Spleen (tissue), 11 donors: ENCODE results near the gene NRG3. TPM values are rescaled to one million over a fixed set of nuclear protein-coding genes. Genes with fewer than 3 reads are reported as not detected.

ENCODE experiments used
- DNase-seq: peaks from one replicate; pipeline ENCODE4 v3.0.0-alpha.2; 2020
- H3K27ac ChIP-seq, 8 donors: fragments of 200-600 bp; sonication (generic) in 7 of 8; 1 replicate in 4 of 8; 2 replicates in 4 of 8; pipeline versions ENCODE4 v1.5.0 to v1.8.0; 2016 to 2021; ENCODE audit warnings: inconsistent platforms in 4 of 8, mild to moderate bottlenecking in 4 of 8, moderate library complexity in 1 of 8
- H3K27me3 ChIP-seq, 7 donors: fragments of 200-600 bp; sonication (generic) in 6 of 7; replicated peaks in 1 of 7; 1 replicate in 4 of 7; 2 replicates in 3 of 7; pipeline versions ENCODE4 v1.5.0 to v1.8.0; 2016 to 2021; ENCODE audit warnings: inconsistent platforms in 3 of 7, mild to moderate bottlenecking in 1 of 7
- H3K36me3 ChIP-seq, 6 donors: fragments of 200-600 bp; sonication (generic) in 5 of 6; 1 replicate in 4 of 6; 2 replicates in 2 of 6; pipeline versions ENCODE4 v1.5.0 to v1.8.0; 2016 to 2021; ENCODE audit warnings: inconsistent platforms in 2 of 6
- H3K4me1 ChIP-seq, 6 donors: fragments of 200-600 bp; sonication (generic) in 5 of 6; 1 replicate in 3 of 6; 2 replicates in 3 of 6; pipeline versions ENCODE4 v1.5.0 to v1.8.0; 2016 to 2021; ENCODE audit warnings: inconsistent platforms in 3 of 6
- H3K4me3 ChIP-seq, 8 donors: fragments of 200-600 bp; sonication (generic) in 7 of 8; 1 replicate in 4 of 8; 2 replicates in 4 of 8; pipeline versions ENCODE4 v1.5.0 to v1.8.0; 2016 to 2021; ENCODE audit warnings: inconsistent platforms in 4 of 8, mild to moderate bottlenecking in 4 of 8, moderate library complexity in 2 of 8
- H3K9me3 ChIP-seq, 8 donors: fragments of 200-600 bp; sonication (generic) in 7 of 8; 1 replicate in 4 of 8; 2 replicates in 4 of 8; pipeline versions ENCODE4 v1.5.0 to v1.8.0; 2016 to 2021; ENCODE audit warnings: inconsistent platforms in 4 of 8
- POLR2A ChIP-seq, 3 donors: fragments of 450-650 bp; IDR thresholded peaks; one replicate each; pipeline ENCODE4 v1.5.1; 2017; ENCODE audit warnings: antibody characterized with exemption in 3 of 3, mild to moderate bottlenecking in 1 of 3
- POLR2AphosphoS5 ChIP-seq, 3 donors: sonication (generic); formaldehyde crosslinking; IDR thresholded peaks; one replicate each; pipeline ENCODE4 v1.5.1; 2017; ENCODE audit warnings: antibody characterized with exemption in 3 of 3
- WGBS, 5 donors: extraction: QIAGEN DNeasy Blood & Tissue Kit in 3 of 5; methylation state at CpG; one replicate each; pipeline versions ENCODE4 v1.1.5 to v1.1.7; 2013 to 2018; 5-methylcytosine and 5-hydroxymethylcytosine counted together
- intact Hi-C: fragments of 100-400 bp; cut with DNase I; formaldehyde crosslinking; loops from one replicate; pipeline ENCODE4 v1.15.0; 2023; ENCODE audit warnings: low total_unique reads
- polyA plus RNA-seq, 3 donors: library from polyadenylated mRNA; stranded (reverse); fragments of 200-250 nt; gene quantifications; one replicate each; pipeline ENCODE4 v1.2.1, GENCODE V29; 2013
- total RNA-seq, 7 donors: library from RNA; depleted of rRNA in 3 of 7; stranded (reverse); fragments of >200 nt in 3 of 7; fragmentation: NEBNext Ultra II Directional in 4 of 7; extraction: Animal tissue kit (Norgen Biotek cat#: 25700) in 4 of 7; gene quantifications; one replicate each; pipeline versions ENCODE4 v1.1.0 to v1.2.1, GENCODE V29; 2016 to 2021
- TF ChIP-seq, protein P1 (sequence below), 11 experiments: fragments of 200-600 bp in 7 of 11; fragments of 450-650 bp in 4 of 11; sonication (generic) in 4 of 11; IDR thresholded peaks in 8 of 11; conservative IDR thresholded peaks in 3 of 11; 1 replicate in 7 of 11; 2 replicates in 4 of 11; pipeline versions ENCODE4 v1.4.0 to v1.8.0; 2016 to 2021; ENCODE audit warnings: antibody characterized with exemption in 11 of 11, inconsistent platforms in 4 of 11, mild to moderate bottlenecking in 1 of 11
- donor health status: healthy with polysubstance abuse.
- donor health status: DM: no; HTN: no; CAD: no; lungs with moderate emphysema.
- donor health status: DM: no; HTN: no; CAD: no.
- donor health status: Bipolar disorder and iron deficiency.
- donor health status: healthy.
- donor health status: DM: no; HTN: no; CAD: no.
- donor health status: DM: yes; HTN: yes; CAD: no.

NRG3 gene
- total and polyA plus RNA-seq, 10 donors = 0.10 to 0.22 (median 0.21) TPM; not detected in 7

DNA sequence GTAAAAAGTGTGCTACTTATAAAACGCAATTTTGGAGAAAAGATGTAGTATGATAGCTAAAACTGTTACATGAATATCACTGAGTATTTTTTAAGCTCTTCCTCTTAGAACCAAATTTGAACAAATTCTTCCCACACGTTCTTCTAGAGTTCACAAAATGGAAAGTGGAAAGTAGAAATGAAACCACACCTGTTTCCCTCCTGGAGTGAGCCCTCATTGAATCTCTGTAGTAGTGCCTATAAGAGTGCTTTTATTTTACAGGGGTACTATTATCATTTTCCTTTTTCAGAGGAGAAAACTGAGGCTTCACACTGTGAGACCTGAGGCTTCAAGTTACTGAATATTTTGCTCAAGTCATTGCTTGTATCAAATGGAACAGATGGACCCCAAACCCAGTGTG, 393.0 kb downstream of the NRG3 start:
- WGBS, 5 donors = 58 to 78% (median 65%) methylated on average over 2 of the region's 2 CpGs
- peaks cover 0 to 5% (median 0%) of the 10 kb centered on the region in 8 donors for H3K9me3 ChIP-seq

DNA sequence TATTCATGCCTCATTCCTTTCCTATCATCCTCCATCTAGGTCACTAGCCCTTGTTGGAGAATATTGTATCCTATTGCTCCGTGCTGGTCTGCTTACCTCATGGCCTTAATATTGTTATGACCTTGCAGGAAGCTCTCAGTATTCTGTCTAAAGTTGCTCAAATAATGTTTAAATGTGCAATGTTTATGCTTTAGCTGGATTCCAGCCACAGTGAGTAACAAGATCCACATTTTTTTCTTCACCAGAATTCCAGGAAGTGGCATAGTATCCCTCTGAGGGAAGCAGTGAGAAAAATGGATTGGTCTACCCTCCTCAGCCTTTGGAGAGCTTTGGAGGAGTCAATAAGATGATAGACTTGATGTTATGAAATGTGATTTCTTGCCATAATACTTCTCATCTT, 402.6 kb downstream of the NRG3 start:
- TF ChIP-seq POLR2A (IDR thresholded peaks at IDR 0.05) (no peak), POLR2AphosphoS5 (IDR thresholded peaks at IDR 0.05) (no peak)
- TF ChIP-seq, protein P1, sequence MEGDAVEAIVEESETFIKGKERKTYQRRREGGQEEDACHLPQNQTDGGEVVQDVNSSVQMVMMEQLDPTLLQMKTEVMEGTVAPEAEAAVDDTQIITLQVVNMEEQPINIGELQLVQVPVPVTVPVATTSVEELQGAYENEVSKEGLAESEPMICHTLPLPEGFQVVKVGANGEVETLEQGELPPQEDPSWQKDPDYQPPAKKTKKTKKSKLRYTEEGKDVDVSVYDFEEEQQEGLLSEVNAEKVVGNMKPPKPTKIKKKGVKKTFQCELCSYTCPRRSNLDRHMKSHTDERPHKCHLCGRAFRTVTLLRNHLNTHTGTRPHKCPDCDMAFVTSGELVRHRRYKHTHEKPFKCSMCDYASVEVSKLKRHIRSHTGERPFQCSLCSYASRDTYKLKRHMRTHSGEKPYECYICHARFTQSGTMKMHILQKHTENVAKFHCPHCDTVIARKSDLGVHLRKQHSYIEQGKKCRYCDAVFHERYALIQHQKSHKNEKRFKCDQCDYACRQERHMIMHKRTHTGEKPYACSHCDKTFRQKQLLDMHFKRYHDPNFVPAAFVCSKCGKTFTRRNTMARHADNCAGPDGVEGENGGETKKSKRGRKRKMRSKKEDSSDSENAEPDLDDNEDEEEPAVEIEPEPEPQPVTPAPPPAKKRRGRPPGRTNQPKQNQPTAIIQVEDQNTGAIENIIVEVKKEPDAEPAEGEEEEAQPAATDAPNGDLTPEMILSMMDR (IDR thresholded peaks at IDR 0.05 in 8 of 11, conservative IDR thresholded peaks at IDR 0.05 in 3 of 11) = no peak
- Histone ChIP-seq H3K27ac (no peak overlapping the region), H3K4me1 (no peaks in the 10 kb centered on the region), H3K27me3 (no peaks in the 10 kb centered on the region), H3K4me3 (no peak overlapping the region), H3K36me3 (no peaks in the 10 kb centered on the region), H3K9me3 (no peaks in the 10 kb centered on the region)
- 62 to 82% (median 66%) methylated on average over 1 of the region's 1 CpG for WGBS, 5 donors
- intact Hi-C loops = no loop called here
- no peak for DNase-seq

More for the DNA sequence above, 393.0 kb downstream of the NRG3 start:
- Histone ChIP-seq H3K27ac (no peak overlapping the region), H3K36me3 (no peaks in the 10 kb centered on the region), H3K4me3 (no peak overlapping the region), H3K27me3 (no peaks in the 10 kb centered on the region), H3K4me1 (no peaks in the 10 kb centered on the region)
- intact Hi-C loops = no loop called here
- TF ChIP-seq, protein P1 (IDR thresholded peaks at IDR 0.05 in 8 of 11, conservative IDR thresholded peaks at IDR 0.05 in 3 of 11) = no peak
- no peak for TF ChIP-seq POLR2AphosphoS5 (IDR thresholded peaks at IDR 0.05)
- no peak for TF ChIP-seq POLR2A (IDR thresholded peaks at IDR 0.05)
- no peak for DNase-seq

DNA sequence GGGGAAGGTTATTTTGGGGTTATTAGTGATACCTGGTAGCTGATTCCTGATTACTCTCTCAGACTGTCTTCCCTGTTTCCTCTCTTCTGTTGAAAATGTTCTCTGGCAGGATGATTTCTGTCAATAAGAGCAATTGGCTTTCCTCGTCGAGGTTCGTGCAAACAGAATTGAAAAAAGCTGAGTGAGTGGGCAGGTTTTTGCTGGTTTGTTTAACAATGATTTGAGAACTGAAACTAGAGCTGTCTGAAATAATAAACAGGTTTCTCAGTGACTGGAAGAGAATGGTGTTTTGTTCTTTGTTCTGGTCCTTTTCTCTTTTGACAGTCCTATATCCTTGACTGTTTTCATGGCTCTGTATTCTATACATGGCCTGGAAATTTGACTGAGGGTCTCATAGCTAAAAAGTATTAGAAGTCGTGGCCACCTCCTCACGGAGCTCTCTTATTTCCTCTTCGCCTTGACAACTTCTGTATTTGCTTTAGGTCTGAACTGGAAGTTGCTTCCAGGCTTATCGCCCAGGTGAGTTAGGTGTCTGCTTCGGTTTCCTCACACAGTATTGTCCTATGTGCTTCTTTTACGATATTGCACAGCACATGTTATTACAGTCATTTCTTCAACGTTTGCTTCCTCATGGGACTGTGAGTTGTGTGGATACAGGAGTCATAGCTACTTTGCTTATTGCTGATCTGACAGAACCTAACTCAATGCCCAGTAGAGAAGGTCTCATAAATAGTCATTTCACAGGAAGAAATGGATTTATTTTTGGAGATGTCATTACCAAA, 403.6 kb downstream of the NRG3 start:
- Histone ChIP-seq H3K9me3 (no peaks in the 10 kb centered on the region), H3K4me3 (no peak overlapping the region), H3K36me3 (no peaks in the 10 kb centered on the region), H3K27me3 (no peaks in the 10 kb centered on the region), H3K4me1 (no peaks in the 10 kb centered on the region), H3K27ac (no peak overlapping the region)
- 56 to 71% (median 57%) methylated on average over 10 of the region's 10 CpGs for whole genome bisulfite sequencing, 5 donors
- intact Hi-C loops = no loop called here
- no peak for TF ChIP-seq POLR2AphosphoS5 (IDR thresholded peaks at IDR 0.05)
- TF ChIP-seq, protein P1 (IDR thresholded peaks at IDR 0.05 in 8 of 11, conservative IDR thresholded peaks at IDR 0.05 in 3 of 11) = no peak
- no peak for TF ChIP-seq POLR2A (IDR thresholded peaks at IDR 0.05)
- DNase-seq = no peak

DNA sequence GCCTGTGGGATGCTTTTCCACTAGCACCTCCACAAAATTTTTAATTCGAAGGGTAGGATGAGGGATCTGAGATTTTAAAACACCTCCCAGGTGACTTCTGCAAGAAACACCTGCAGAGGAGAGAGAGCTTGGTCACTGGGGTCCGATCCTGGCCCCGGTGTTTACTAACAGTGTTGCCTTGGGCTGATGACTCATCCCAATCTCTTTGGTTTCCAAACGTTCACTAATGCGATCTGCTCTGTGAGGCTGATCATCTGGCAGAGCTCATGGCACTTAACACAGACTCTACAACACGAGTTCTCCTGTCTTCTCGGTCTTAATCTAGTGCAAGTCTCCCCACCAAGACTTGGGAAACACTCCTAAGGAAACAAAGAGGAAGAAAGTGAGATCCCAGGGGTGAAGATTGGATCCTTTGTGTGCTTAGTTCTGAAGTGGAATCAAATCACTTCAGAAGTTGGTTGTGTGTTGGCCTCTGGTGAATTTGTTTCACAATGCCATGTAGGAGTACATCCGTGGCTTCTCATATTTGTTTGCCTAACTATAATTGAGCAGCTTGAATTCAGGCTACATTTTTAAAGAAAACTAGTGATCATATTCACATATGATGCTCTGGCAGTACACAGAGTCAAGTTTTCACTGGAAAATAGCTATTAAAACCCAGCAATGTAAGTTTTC, 407.9 kb downstream of the NRG3 start:
- Histone ChIP-seq H3K27me3 (no peaks in the 10 kb centered on the region), H3K27ac (no peak overlapping the region), H3K4me3 (no peak overlapping the region), H3K4me1 (no peaks in the 10 kb centered on the region), H3K9me3 (no peaks in the 10 kb centered on the region), H3K36me3 (no peaks in the 10 kb centered on the region)
- DNase-seq = no peak
- TF ChIP-seq, protein P1 (IDR thresholded peaks at IDR 0.05 in 8 of 11, conservative IDR thresholded peaks at IDR 0.05 in 3 of 11) = no peak
- TF ChIP-seq POLR2A (IDR thresholded peaks at IDR 0.05) (no peak), POLR2AphosphoS5 (IDR thresholded peaks at IDR 0.05) (no peak)
- 62 to 77% (median 73%) methylated on average over 8 of the region's 8 CpGs for WGBS, 5 donors
- intact Hi-C loops = no loop called here
